ENCODE data around the gene MST1.

GRCh38 chr3:49721596-49721895, 32.3 kb upstream of the MST1 start:
- TF ChIP-seq CTCF (IDR thresholded peaks at IDR 0.05): no peak
- TF ChIP-seq POLR2A (IDR thresholded peaks at IDR 0.05): no peak

Data from adrenal gland (tissue), 5 donors.